COLO668 (cell line): ENCODE results near the gene XRCC5.
"Not testable (repeated sequence)": the region's sequence is repeated elsewhere in the genome, so short reads cannot be mapped to it uniquely, and the experiment has no call there.

ENCODE experiments used
- DNase-seq: peaks from one replicate; lab custom pipeline; 2025; ENCODE audit not compliant: unreplicated experiment; lab: John Stamatoyannopoulos, UW

The XRCC5 gene

GRCh38 chr2:216108967-216109921, at the start of gene XRCC5:
Gene XRCC5 (plus strand): TSS chr2:216109348. CDS start chr2:216109437, 89 bp downstream.
- DNase-seq: peak; percentile 98

- no peak for DNase-seq
Observed at GRCh38 chr2:216064014-216064630, 45.0 kb upstream of the XRCC5 start.

GRCh38 chr2:216064665-216065064, 44.5 kb upstream of the XRCC5 start:
- no peak for DNase-seq

- DNase-seq: no peak
Observed at GRCh38 chr2:216066230-216066629, 42.9 kb upstream of the XRCC5 start.

GRCh38 chr2:216069028-216069427, 40.1 kb upstream of the XRCC5 start:
- DNase-seq: no peak

GRCh38 chr2:216070195-216070594, 39.0 kb upstream of the XRCC5 start:
- DNase-seq: no peak

- no peak for DNase-seq
Observed at GRCh38 chr2:216071111-216071851, 37.9 kb upstream of the XRCC5 start.

GRCh38 chr2:216072473-216072872, 36.7 kb upstream of the XRCC5 start:
- no peak for DNase-seq

GRCh38 chr2:216073773-216074172, 35.4 kb upstream of the XRCC5 start:
- no peak for DNase-seq

- DNase-seq: no peak
Observed at GRCh38 chr2:216074380-216074779, 34.8 kb upstream of the XRCC5 start.

- no peak for DNase-seq
Observed at GRCh38 chr2:216074794-216075193, 34.4 kb upstream of the XRCC5 start.

GRCh38 chr2:216075510-216076485, 33.4 kb upstream of the XRCC5 start:
- DNase-seq: no peak

- no peak for DNase-seq
Observed at GRCh38 chr2:216078776-216079175, 30.4 kb upstream of the XRCC5 start.

GRCh38 chr2:216080048-216080447, 29.1 kb upstream of the XRCC5 start:
- DNase-seq: not testable (repeated sequence)

GRCh38 chr2:216081012-216081411, 28.1 kb upstream of the XRCC5 start:
- no peak for DNase-seq

- DNase-seq: peak; percentile 89
Observed at GRCh38 chr2:216081487-216082116, 27.5 kb upstream of the XRCC5 start, which contains the start of the genes PECR and TMEM169. Gene PECR (minus strand): TSS chr2:216081809. CDS start chr2:216081741, 68 bp downstream. Gene TMEM169 (plus strand): TSS chr2:216081919. CDS start chr2:216095964, 14,045 bp downstream.

GRCh38 chr2:216082117-216082711, 26.9 kb upstream of the XRCC5 start:
- peak; percentile 46 for DNase-seq

GRCh38 chr2:216082805-216083204, 26.3 kb upstream of the XRCC5 start:
- peak; percentile 45 for DNase-seq
